GM18505 (cell line): Measurements from ENCODE around the gene PAAF1.

Experiments
- ATAC-seq: cut with Tn5 transposase; IDR thresholded peaks from one replicate; pipeline ENCODE4 v1.9.1; 2021; ENCODE audit not compliant: unreplicated experiment
- POLR2A ChIP-seq: IDR thresholded peaks from 4 replicates; pipeline ENCODE4 v1.6.1; 2011; ENCODE audit warnings: borderline replicate concordance; ENCODE audit not compliant: insufficient read depth, insufficient read length; ENCODE audit errors: extremely low read depth

PAAF1 gene

DNA sequence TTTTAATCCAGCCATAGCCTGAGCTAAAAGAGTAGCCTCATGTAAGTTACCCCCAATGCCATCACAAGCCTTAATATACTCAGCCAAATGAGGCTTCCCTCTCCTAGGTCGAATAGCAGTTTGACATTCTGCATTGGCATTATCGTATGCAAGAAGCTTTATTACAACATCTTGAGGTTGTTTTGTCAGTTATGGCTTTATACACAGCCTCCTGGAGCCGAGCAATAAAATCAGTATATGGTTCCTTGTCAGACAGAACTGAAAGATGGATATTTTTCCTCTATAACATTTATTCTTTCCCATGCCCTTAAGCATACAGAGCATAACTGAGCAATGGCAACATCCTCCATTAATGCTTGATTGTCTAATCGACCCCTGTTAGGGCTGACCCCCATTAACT is 68.6 kb downstream of the PAAF1 start:
- ATAC-seq, result no peak

DNA sequence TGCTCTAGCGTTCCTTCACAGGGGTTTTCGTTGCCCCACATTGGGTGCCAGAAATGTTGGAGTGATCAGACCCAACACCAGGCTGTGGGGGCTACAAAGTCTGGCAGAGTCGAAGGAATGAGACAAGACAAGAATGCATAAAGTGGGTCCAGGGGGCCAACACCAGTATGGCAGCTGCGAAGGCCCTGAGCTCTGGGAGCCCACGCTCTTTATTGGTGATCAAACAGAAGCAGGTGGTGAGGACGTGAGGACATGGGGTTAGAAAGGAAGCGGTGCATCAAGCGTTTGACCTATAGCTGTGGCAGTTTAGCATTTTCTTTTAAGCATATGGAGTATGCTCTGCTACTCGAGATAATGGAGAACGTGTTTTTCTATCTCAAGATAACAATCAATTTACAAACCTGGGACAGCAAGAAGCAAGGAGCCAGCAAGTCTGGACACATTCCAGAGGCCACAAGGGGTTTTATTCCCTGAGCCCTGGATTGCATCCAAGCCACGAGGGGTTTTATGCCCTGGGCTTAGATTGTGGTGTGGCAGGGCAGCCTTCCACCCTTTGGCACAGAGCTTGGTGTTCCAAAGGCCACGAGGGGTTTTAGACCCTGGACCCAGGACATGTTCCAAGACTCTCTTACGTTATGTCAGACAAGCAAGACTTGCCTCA is 70.1 kb downstream of the PAAF1 start:
- ATAC-seq, result no peak
- TF ChIP-seq POLR2A, result no peak

More for the DNA sequence above, 68.6 kb downstream of the PAAF1 start:
- no peak for TF ChIP-seq POLR2A

DNA sequence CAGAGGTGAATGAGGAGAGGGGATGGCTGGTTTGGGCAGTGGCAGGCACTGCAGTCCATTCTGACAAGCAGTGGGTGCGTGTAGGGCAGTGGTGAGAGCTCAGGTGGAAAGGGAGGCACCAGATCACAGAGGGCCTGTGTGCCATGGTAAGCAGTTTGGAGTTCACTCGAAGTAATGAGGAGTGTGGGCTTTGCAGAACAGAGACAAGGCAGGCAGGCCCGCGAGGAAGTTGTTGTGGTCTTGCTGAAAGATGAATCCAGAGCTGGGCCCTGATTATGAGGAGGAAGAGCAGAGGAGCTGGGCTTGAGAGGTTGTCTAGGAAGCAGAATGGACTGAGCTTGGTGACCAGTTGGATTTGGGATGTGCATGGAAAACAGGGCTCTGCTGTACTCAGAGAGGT is 72.4 kb downstream of the PAAF1 start:
- no peak for ATAC-seq
- no peak for TF ChIP-seq POLR2A

DNA sequence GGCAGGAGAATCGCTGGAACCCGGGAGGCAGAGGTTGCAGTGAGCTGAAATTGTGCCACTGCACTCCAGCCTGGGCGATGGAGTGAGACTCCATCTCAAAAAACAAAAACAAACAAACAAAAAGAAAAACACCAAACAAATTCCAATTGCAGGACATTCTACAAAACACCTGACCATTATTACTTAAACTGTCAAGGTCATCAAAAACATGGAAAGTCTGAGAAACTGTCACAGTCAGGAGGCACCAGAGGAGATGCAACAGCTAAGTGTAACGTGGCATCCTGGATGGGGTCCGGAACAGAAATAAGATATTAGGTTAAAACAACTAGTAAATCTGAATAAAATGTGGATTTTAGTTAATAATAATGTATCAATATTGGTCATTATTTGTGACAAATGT is 73.1 kb downstream of the PAAF1 start:
- ATAC-seq, result no peak
- no peak for TF ChIP-seq POLR2A

DNA sequence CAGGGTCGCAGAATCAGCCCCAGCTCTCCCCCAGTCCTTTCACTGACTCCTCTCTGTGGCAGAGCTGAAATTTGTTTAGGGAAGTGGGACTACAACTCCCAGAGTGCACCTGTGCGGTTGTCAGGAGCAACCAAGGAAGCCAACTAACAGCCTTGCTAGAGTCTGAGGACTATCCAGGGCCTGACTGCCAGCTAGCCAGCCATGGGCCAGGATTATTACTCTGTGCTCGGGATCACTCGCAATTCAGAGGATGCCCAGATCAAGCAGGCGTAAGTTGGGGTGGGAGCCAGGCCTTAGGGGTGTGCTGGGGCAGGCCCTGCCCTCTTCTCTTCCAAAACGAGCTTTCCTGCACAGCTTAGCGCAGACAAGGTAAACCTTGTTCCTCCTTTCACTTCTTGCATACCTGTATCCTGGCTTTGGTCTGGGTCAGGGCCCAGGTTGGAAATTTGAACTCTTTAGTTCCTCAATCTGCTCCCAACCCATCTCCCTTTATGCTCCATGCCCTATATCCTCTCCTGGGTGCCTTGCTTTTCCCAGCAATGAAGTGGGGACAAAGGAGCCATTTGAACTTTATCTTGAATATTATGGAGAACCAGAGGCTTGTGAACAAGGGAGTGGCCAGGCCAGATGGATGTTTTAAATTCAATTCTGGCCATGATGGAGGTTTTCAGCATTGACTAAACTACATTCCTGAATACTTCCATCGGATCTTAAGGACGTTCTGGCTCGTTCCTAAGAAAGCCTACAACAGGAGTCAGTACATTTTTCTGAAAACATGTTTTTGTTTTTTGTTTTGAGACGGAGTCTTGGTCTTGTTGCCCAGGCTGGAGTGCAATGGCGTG is 74.3 kb downstream of the PAAF1 start, which contains the start of gene DNAJB13:
TSS of gene DNAJB13 (plus strand) at position 158 of the 842 bp plus-strand sequence. CDS start at position 202, 44 bp downstream.
- ATAC-seq, result peak; percentile 84
- TF ChIP-seq POLR2A, result no peak

DNA sequence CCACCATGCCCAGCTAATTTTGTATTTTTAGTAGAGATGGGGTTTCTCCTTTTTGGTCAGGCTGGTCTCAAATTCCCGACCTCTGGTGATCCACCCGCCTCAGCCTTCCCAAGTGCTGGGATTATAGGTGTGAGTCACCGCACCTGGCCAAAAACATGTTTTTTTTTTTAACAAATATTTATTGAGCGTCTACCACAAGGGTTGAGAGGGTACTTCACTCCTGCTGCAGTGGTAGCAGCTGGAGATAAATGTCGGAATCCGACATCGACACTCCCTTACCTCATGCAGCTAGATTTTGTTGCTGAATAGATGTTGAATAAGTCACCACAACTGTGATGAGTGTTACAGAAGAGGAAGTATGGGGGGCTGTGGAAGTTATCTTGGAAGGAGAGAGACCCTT is 75.0 kb downstream of the PAAF1 start:
- ATAC-seq, result no peak
- TF ChIP-seq POLR2A, result no peak

DNA sequence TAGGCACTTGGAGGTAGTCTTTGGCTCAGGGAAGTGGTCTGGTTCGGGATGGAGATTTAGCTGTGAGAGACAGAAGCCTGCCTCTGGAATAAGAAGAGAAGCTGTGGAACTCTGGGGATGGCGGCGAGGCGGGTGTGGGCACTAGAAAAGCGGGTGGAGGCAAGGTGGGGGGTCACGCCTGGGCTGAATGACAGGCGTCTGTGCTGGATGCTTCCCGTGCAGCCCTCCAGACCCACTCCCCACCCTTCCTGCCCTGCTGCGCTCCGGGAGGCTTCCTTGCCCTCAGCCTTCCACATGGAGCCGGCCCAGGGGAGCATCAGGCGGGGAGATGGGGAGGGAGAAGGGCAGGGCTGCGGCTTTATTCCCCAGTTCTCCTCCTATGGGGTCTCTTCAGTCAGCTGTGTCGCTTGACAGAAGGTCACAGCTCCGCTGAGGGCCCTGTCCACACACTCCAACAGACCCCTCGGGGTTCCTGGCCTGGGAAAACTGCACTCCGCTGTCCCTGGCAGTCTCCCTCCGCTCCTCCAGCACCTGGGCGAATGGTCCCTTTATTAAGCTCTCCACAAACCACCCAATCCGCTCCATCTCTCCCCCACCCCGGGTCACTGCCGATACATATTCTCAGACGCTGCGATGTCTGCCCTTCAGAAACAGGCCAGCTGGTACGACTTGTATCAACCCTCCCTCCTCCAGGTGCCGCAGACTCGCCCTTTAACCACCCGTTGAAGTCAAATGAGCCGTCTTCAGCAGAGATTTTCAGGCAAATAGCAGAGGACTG is 80.3 kb downstream of the PAAF1 start:
- no peak for ATAC-seq
- TF ChIP-seq POLR2A, result no peak

DNA sequence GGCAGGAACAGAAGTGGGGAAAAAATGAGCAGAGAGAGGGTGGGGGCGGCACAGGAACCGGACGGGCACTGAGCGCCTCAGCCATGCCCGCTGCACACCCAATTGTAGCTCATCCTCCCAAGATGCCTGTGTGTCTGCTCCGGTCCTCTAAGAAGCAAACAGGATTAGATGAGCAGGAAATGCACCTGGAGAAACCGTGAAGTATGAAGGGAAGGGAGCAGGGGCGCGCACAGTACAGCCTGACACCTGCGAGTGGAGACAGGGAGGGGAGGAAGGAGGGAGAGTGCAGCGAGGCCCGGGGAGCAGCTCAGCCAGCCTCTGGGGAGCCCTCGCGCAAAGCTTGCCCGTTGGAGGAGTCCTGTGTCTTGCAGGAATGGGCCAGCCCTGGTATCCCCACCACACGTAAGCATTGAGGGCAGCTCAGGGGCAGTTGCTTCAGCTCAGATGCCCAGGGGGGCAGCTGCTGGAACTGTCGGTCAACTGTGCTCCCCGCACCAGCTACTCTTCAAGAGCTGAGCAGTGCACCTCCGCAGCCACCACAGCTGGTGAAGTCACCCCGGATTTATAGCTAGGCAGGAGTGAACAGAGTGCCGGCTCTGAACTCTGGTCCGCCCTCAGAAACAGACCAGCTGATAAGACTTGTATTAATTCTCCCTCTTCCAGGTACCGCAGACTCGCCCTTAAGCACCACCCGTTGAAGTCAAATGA is 81.0 kb downstream of the PAAF1 start:
- no peak for TF ChIP-seq POLR2A
- ATAC-seq, result no peak

DNA sequence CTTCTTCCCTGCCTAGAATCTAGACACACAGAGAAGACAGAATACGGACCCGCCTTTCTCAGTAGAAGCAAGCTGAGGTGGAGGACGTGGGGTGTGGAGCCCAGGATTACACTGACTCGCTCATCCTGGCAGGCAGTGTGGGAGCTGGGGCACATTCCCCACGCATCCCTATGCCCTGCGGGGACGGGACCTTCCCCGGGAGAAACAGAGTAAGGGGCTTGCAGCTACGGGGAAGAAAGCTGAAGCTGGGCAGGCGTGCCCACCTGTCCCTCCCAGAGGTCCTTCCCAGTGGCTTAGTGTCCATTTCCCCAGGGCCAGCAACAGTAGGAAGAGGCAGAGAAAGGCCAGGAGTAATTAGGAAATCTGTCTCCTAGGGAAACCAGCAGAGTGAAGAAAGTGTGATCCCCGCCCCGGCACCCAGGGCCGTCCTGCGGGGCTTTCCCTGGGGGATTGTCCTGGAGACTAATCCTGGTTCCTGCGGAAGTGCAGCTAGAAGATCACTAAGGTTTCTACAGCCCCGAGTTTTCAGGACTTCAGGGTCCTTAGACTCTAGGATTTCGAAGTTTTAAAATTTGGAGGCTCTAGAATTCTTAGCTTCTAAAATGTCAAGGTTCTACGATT is 81.8 kb downstream of the PAAF1 start:
- ATAC-seq, result no peak
- TF ChIP-seq POLR2A, result no peak

DNA sequence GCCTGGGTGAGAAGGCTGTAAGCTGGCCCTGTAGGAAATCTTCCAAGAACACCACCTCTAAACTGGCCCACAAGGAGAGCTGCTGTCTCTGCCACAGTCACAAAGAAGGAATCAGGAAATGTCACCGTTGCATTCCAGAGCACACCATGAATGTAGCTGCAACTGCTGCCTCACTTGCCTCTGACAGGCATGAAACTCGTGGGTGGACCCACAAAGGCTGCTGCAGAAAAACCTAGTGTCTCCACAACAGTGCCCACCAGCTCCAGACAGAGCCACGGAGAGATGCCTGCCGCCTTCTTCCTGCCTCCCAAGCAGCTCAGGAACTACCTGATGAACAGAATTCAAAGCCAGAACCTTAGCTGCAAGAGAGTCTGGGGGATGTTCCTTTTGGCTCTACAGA is 84.5 kb downstream of the PAAF1 start:
- ATAC-seq, result no peak
- TF ChIP-seq POLR2A, result no peak

DNA sequence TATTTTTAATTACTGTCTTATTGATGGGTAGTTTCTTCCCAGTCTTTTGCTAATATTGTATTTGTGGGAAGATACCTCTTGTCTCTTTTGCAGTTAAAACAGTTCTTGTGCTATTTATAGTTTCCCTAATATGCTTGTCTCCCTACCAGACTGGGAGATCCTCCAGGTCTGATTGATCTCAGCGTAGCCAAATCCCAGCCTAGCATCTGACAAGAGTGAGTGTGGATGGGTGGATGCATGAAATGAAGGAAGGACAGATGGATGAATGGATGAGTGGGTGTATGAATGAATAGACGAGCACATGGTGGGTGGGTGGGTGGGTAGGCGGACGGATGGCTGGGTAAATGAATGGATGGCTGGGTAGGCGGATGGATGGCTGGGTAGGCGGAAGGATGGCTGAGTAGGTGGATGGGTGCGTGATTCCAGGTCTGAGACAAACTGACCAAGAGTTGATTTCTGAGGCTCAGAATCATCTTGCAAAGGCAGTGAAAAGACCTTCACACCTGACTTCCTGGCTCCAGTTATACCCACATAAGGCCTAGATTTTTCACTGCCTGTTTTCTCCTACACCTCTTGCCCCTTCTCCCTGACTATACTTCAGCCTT is 85.4 kb downstream of the PAAF1 start:
- ATAC-seq, result no peak
- TF ChIP-seq POLR2A, result no peak

DNA sequence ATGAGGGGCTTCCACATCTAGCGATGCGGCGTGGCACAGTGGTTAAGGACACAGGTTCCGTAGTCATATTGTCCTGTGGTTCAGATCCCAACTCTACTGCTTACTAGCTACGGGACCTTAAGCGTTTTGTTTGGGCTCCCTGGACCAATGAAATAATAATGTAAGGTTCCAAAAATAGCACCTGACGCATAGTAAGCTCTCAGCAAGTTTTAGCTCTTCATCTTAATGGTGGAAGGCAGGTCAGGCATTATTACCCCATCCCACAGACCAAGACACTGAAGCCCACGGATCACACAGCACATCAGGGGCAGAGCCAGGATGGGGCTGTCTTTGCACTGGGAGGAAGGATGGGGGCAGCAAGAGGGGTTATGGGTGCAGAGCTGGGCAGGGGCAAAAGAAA is 87.1 kb downstream of the PAAF1 start:
- ATAC-seq, result no peak
- no peak for TF ChIP-seq POLR2A
